Left ventricle myocardium inferior (tissue), 1 donor: ENCODE measurements around the gene TMEM238L. TPM values are rescaled to one million over a fixed set of nuclear protein-coding genes. Genes with fewer than 3 reads are reported as not detected.

ENCODE experiments used
- DNase-seq: peaks from one replicate; pipeline ENCODE4 v3.0.0-alpha.2; 2020
- H3K27ac ChIP-seq: fragments of 200-600 bp; replicated peaks from 2 replicates; pipeline ENCODE4 v1.8.0; 2021
- H3K27me3 ChIP-seq: fragments of 200-600 bp; 2 replicates; pipeline ENCODE4 v1.8.0; 2021; ENCODE audit warnings: low read depth
- H3K36me3 ChIP-seq: fragments of 200-600 bp; 2 replicates; pipeline ENCODE4 v1.8.0; 2021
- H3K4me1 ChIP-seq: fragments of 200-600 bp; 2 replicates; pipeline ENCODE4 v1.8.0; 2021
- H3K4me3 ChIP-seq: fragments of 200-600 bp; 2 replicates; pipeline ENCODE4 v1.8.0; 2021; ENCODE audit warnings: mild to moderate bottlenecking, moderate library complexity
- H3K9me3 ChIP-seq: fragments of 200-600 bp; replicated peaks from 2 replicates; pipeline ENCODE4 v1.8.0; 2021
- CTCF ChIP-seq: fragments of 200-600 bp; IDR thresholded peaks from 2 replicates; pipeline ENCODE4 v1.8.0; 2021; ENCODE audit warnings: antibody characterized with exemption, mild to moderate bottlenecking, borderline replicate concordance
- intact Hi-C: fragments of 100-400 bp; cut with micrococcal nuclease; formaldehyde crosslinking; loops from one replicate; pipeline ENCODE4 v1.11.0; 2022
- total RNA-seq: library from RNA; stranded (reverse); fragmentation: NEBNext Ultra II Directional; extraction: Animal tissue kit (Norgen Biotek cat#: 25700); gene quantifications from one replicate; pipeline ENCODE4 v1.2.1, GENCODE V29; 2021
- donor health status: DM: no; HTN: yes; CAD: no; lungs with severe emphysema.

TMEM238L gene
- total RNA-seq, 1 donor from 2014 or later = not detected

- no peak for TF ChIP-seq CTCF
- intact Hi-C loops = no loop called here
- H3K27me3 ChIP-seq = peaks cover 38% of the 10 kb centered on the region
- peaks cover 6% of the 10 kb centered on the region for H3K4me1 ChIP-seq
- H3K4me3 ChIP-seq = no peak overlapping the region
- H3K27ac ChIP-seq = no peak overlapping the region
- no peak for DNase-seq
- H3K36me3 ChIP-seq = no peaks in the 10 kb centered on the region
- peaks cover 5% of the 10 kb centered on the region for H3K9me3 ChIP-seq
These were observed 38.8 kb upstream of the TMEM238L start for GRCh38 chr17:10842658-10843057.

- H3K4me1 ChIP-seq = no peaks in the 10 kb centered on the region
- no peaks in the 10 kb centered on the region for H3K36me3 ChIP-seq
- H3K9me3 ChIP-seq = no peaks in the 10 kb centered on the region
- H3K27ac ChIP-seq = no peak overlapping the region
- no peak for TF ChIP-seq CTCF
- no peak for DNase-seq
- peaks cover 31% of the 10 kb centered on the region for H3K27me3 ChIP-seq
- H3K4me3 ChIP-seq = no peak overlapping the region
- intact Hi-C loops = no loop called here
These were observed 34.8 kb upstream of the TMEM238L start for GRCh38 chr17:10838682-10839081.

- H3K4me1 ChIP-seq = no peaks in the 10 kb centered on the region
- DNase-seq = no peak
- H3K9me3 ChIP-seq = no peaks in the 10 kb centered on the region
- no peaks in the 10 kb centered on the region for H3K36me3 ChIP-seq
- peaks cover 25% of the 10 kb centered on the region for H3K27me3 ChIP-seq
- no peak within 1 kb of the TSS for H3K4me3 ChIP-seq
- no peak for TF ChIP-seq CTCF
- no peak within 1 kb of the TSS for H3K27ac ChIP-seq
- intact Hi-C loops = no loop called here
These were observed 34.0 kb upstream of the TMEM238L start, which contains the start of gene PIRT for GRCh38 chr17:10837921-10838320. TSS of gene PIRT (minus strand) at chr17:10838087. CDS start at chr17:10825645, 12,442 bp downstream.

GRCh38 chr17:10836966-10837590 lies 33.2 kb upstream of the TMEM238L start:
- Histone ChIP-seq H3K27ac (no peak overlapping the region), H3K9me3 (no peaks in the 10 kb centered on the region), H3K27me3 (peaks cover 25% of the 10 kb centered on the region), H3K36me3 (no peaks in the 10 kb centered on the region), H3K4me1 (no peaks in the 10 kb centered on the region), H3K4me3 (no peak overlapping the region)
- TF ChIP-seq CTCF = no peak
- DNase-seq = no peak
- intact Hi-C loops = no loop called here

- no peak for TF ChIP-seq CTCF
- intact Hi-C loops = no loop called here
These were observed 32.2 kb upstream of the TMEM238L start for GRCh38 chr17:10836145-10836544.

More at GRCh38 chr17:10836145-10836544, 32.2 kb upstream of the TMEM238L start:
- no peak for DNase-seq
- no peaks in the 10 kb centered on the region for H3K4me1 ChIP-seq
- no peaks in the 10 kb centered on the region for H3K9me3 ChIP-seq
- peaks cover 25% of the 10 kb centered on the region for H3K27me3 ChIP-seq
- H3K4me3 ChIP-seq = no peak overlapping the region
- H3K36me3 ChIP-seq = no peaks in the 10 kb centered on the region
- no peak overlapping the region for H3K27ac ChIP-seq
